ENCODE results near the gene STYXL2.

DNA sequence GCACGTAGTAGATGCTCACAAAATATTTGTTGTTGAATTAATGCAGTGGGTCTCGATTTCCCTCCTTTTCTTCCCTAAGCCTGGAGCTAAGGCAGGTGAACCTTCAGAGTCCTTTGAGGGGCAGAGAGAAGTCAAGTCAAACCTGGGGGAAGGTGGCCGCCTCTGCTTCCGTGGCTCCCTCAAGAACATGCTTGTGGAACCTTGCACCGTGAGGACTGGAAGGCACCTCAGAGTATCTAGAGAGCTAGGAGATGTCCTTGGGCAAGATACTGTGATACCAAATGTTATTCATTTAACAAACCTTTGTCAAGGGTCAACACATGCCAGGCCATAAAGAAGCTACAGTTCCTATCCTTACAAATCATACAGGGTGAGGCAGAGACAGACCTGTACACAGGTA is 42.0 kb upstream of the STYXL2 start:
- TF ChIP-seq, protein P1, sequence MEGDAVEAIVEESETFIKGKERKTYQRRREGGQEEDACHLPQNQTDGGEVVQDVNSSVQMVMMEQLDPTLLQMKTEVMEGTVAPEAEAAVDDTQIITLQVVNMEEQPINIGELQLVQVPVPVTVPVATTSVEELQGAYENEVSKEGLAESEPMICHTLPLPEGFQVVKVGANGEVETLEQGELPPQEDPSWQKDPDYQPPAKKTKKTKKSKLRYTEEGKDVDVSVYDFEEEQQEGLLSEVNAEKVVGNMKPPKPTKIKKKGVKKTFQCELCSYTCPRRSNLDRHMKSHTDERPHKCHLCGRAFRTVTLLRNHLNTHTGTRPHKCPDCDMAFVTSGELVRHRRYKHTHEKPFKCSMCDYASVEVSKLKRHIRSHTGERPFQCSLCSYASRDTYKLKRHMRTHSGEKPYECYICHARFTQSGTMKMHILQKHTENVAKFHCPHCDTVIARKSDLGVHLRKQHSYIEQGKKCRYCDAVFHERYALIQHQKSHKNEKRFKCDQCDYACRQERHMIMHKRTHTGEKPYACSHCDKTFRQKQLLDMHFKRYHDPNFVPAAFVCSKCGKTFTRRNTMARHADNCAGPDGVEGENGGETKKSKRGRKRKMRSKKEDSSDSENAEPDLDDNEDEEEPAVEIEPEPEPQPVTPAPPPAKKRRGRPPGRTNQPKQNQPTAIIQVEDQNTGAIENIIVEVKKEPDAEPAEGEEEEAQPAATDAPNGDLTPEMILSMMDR (IDR thresholded peaks at IDR 0.05 in 4 of 5, conservative IDR thresholded peaks at IDR 0.05 in 1 of 5), result no peak
- no peak for TF ChIP-seq POLR2A (IDR thresholded peaks at IDR 0.05)
